ENCODE data around the gene AK1. TPM values are rescaled to one million over a fixed set of nuclear protein-coding genes. Genes with fewer than 3 reads are reported as not detected.

The AK1 gene
- total and polyA plus RNA-seq, 2 of the 13 experiments (the other 11 are each of a cell fraction or from before 2014, with no cell fraction given) = 19.1 to 32.8 TPM

GRCh38 chr9:127926906-127927200 is 49.4 kb upstream of the AK1 start:
- H3K79me2 ChIP-seq (ENCODE audit: insufficient read depth, low read length) = no peaks in the 10 kb centered on the region
- intact Hi-C loops (cut with micrococcal nuclease; ENCODE audit: unreplicated experiment) (no loop called here), in situ Hi-C loops (cut with HindIII; ENCODE audit: extremely low pct_ligation_motif_present, low pct_unique_long_range_greater_than_20kb) (loop anchor here (5.0 to 10.0 kb wide), 2 partner anchors 330 to 422 kb away; no protein-coding TSS in a partner anchor)
- H3K4me3 ChIP-seq (replicated peaks in 1 of 3; ENCODE audit: insufficient read depth in 1 of 3, low read depth in 2 of 3, low read length in 3 of 3) = no peak overlapping the region
- H3K27me3 ChIP-seq (ENCODE audit: control insufficient read depth in 1 of 2, insufficient read depth in 2 of 2, low read length in 2 of 2) = peaks cover 0 to 38% of the 10 kb centered on the region in 2 experiments
- FAIRE-seq (no peak), DNase-seq (ENCODE audit: low spot score) (no peak), ATAC-seq (no peak)
- H2AFZ ChIP-seq (ENCODE audit: low read length) = no peak overlapping the region
- no peak overlapping the region for H3K4me2 ChIP-seq (ENCODE audit: low read depth, low read length)
- BruUV-seq (replicated peaks) = no TSS peak
- no peaks in the 10 kb centered on the region for H3K36me3 ChIP-seq (replicated peaks in 1 of 2; ENCODE audit: control insufficient read depth in 1 of 2, insufficient read depth in 2 of 2, low read length in 2 of 2)
- no peak overlapping the region for H3K27ac ChIP-seq (ENCODE audit: extremely low read length, insufficient read depth, low read length)
- no peak overlapping the region for H3K9ac ChIP-seq (ENCODE audit: insufficient read depth, low read depth, low read length)
- peaks cover 37% of the 10 kb centered on the region for H3K4me1 ChIP-seq (ENCODE audit: insufficient read depth, low read length)
- H4K20me1 ChIP-seq (ENCODE audit: insufficient read depth, low read length) = no peaks in the 10 kb centered on the region
- WGBS (ENCODE audit: low lambda C conversion rate) = 78% methylated on average over 14 of the region's 19 CpGs
- ChIA-PET POLR2A (no interaction called here), CTCF (ENCODE audit: low intra/inter-chr PET ratio, low total read pairs) (no interaction called here)
- no peak for TF ChIP-seq ATF7-NPFF (CRISPR knock-in tag; IDR thresholded peaks at IDR 0.05; ENCODE audit: low read depth)
- TF ChIP-seq ZNF337 (CRISPR knock-in tag; IDR thresholded peaks at IDR 0.05; ENCODE audit: borderline replicate concordance, low read depth) = no peak
- TF ChIP-seq ZSCAN9 (CRISPR knock-in tag; IDR thresholded peaks at IDR 0.05; ENCODE audit: borderline replicate concordance) = no peak
- no peak for TF ChIP-seq ZNF484 (CRISPR knock-in tag; IDR thresholded peaks at IDR 0.05; ENCODE audit: borderline replicate concordance, low read depth)
- no peak for TF ChIP-seq ZBTB25 (CRISPR knock-in tag; IDR thresholded peaks at IDR 0.05)
- TF ChIP-seq ZMYM4 (CRISPR knock-in tag; IDR thresholded peaks at IDR 0.05) = no peak
- no peak for TF ChIP-seq PCBP1 (IDR thresholded peaks at IDR 0.05; ENCODE audit: borderline replicate concordance, low read depth, low read length)
- TF ChIP-seq ZNF572 (CRISPR knock-in tag; IDR thresholded peaks at IDR 0.05) = no peak
- TF ChIP-seq EEA1 (CRISPR knock-in tag; IDR thresholded peaks at IDR 0.05; ENCODE audit: borderline replicate concordance) = no peak
- TF ChIP-seq JUND (CRISPR knock-in tag; IDR thresholded peaks at IDR 0.05) = no peak
- no peak for TF ChIP-seq ZNF101 (CRISPR knock-in tag; IDR thresholded peaks at IDR 0.05; ENCODE audit: borderline replicate concordance, low read depth)
- H3K9me3 ChIP-seq (ENCODE audit: low read length) = no peaks in the 10 kb centered on the region

Measured in HepG2 (cell line).